ENCODE data around the gene C1QTNF1. TPM values are rescaled to one million over a fixed set of nuclear protein-coding genes. Genes with fewer than 3 reads are reported as not detected.
A peak's percentile ranks its signal among the peaks of the same experiment; 100 is the strongest.

C1QTNF1 gene
- total and polyA plus RNA-seq, 9 of the 15 experiments (the other 6 are each of a cell fraction or from before 2014, with no cell fraction given) = 0.09 TPM; not detected in 8

DNA sequence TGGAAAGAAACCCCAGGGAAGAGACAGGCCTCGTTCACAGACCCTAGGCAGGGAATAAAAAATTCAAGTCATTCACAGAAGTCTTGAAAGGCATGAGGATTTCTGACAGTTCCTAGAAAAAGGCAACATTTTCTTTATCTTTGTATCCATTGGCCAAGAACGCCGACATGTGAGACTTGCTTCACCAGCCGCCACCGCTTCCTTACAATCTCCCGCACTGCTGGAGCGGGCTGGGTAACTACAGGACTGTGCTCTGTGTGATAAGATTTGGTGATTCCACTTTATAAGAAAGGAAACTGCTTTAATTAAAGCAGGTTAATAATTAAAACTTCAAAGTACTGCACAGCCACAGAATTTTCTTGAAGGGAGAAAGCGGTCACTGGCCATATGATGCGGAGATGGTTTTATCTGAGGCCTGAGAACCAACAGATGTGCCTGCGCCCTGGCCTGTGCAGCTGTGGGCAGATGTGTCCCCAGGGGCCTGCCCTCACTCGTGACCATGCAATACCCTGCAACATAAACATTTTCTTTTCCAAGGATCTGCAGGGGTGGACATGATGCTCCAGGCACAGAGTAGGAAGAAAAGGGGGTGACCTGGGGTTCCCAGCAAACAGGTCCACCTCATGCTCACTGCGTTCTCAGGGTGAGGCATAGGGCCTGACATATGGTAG is 31.3 kb upstream of the C1QTNF1 start:
- intact Hi-C loops (cut with micrococcal nuclease) (no loop called here), in situ Hi-C loops (cut with MboI) (no loop called here)
- DNase-seq (ENCODE audit: extremely low read depth in 1 of 4, low spot score in 3 of 4) (peak in 1 of 4 experiments; percentile 45), FAIRE-seq (peak; percentile 49), ATAC-seq (no peak)
- no peak overlapping the region for H3K4me2 ChIP-seq (ENCODE audit: insufficient read depth, low read length)
- no peak overlapping the region for H2AFZ ChIP-seq (ENCODE audit: low read depth, low read length)
- H3K79me2 ChIP-seq (ENCODE audit: control insufficient read depth, insufficient read depth, low read length) = no peaks in the 10 kb centered on the region
- H3K4me3 ChIP-seq = no peak overlapping the region
- 47% methylated on average over 12 of the region's 12 CpGs for WGBS (ENCODE audit: insufficient coverage, low coverage, missing lambda C conversion rate)
- no peak overlapping the region for H3K9ac ChIP-seq (ENCODE audit: insufficient read depth in 1 of 2, low read depth in 2 of 2, low read length in 2 of 2)
- H3K4me1 ChIP-seq (replicated peaks in 1 of 2; ENCODE audit: control insufficient read depth in 2 of 2, insufficient read depth in 2 of 2, low read length in 2 of 2) = peaks cover 11 to 36% of the 10 kb centered on the region in 2 experiments; a peak in 4 of 5 replicates
- ChIA-PET POLR2A (no interaction called here), CTCF (ENCODE audit: low intra/inter-chr PET ratio) (interaction anchor here (0.6 kb wide), 1 partner anchor 17 kb away, joined by 5 read pairs; no protein-coding TSS in a partner anchor)
- TF ChIP-seq, protein P1, sequence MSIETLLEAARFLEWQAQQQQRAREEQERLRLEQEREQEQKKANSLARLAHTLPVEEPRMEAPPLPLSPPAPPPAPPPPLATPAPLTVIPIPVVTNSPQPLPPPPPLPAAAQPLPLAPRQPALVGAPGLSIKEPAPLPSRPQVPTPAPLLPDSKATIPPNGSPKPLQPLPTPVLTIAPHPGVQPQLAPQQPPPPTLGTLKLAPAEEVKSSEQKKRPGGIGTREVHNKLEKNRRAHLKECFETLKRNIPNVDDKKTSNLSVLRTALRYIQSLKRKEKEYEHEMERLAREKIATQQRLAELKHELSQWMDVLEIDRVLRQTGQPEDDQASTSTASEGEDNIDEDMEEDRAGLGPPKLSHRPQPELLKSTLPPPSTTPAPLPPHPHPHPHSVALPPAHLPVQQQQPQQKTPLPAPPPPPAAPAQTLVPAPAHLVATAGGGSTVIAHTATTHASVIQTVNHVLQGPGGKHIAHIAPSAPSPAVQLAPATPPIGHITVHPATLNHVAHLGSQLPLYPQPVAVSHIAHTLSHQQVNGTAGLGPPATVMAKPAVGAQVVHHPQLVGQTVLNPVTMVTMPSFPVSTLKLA (conservative IDR thresholded peaks at IDR 0.05) = 0 out of 4 replicates have a peak, but pooled peaks have one; percentile 16 to 23
- no peak for TF ChIP-seq ZNF77 (CRISPR knock-in tag; IDR thresholded peaks at IDR 0.05)
- TF ChIP-seq, protein P2, sequence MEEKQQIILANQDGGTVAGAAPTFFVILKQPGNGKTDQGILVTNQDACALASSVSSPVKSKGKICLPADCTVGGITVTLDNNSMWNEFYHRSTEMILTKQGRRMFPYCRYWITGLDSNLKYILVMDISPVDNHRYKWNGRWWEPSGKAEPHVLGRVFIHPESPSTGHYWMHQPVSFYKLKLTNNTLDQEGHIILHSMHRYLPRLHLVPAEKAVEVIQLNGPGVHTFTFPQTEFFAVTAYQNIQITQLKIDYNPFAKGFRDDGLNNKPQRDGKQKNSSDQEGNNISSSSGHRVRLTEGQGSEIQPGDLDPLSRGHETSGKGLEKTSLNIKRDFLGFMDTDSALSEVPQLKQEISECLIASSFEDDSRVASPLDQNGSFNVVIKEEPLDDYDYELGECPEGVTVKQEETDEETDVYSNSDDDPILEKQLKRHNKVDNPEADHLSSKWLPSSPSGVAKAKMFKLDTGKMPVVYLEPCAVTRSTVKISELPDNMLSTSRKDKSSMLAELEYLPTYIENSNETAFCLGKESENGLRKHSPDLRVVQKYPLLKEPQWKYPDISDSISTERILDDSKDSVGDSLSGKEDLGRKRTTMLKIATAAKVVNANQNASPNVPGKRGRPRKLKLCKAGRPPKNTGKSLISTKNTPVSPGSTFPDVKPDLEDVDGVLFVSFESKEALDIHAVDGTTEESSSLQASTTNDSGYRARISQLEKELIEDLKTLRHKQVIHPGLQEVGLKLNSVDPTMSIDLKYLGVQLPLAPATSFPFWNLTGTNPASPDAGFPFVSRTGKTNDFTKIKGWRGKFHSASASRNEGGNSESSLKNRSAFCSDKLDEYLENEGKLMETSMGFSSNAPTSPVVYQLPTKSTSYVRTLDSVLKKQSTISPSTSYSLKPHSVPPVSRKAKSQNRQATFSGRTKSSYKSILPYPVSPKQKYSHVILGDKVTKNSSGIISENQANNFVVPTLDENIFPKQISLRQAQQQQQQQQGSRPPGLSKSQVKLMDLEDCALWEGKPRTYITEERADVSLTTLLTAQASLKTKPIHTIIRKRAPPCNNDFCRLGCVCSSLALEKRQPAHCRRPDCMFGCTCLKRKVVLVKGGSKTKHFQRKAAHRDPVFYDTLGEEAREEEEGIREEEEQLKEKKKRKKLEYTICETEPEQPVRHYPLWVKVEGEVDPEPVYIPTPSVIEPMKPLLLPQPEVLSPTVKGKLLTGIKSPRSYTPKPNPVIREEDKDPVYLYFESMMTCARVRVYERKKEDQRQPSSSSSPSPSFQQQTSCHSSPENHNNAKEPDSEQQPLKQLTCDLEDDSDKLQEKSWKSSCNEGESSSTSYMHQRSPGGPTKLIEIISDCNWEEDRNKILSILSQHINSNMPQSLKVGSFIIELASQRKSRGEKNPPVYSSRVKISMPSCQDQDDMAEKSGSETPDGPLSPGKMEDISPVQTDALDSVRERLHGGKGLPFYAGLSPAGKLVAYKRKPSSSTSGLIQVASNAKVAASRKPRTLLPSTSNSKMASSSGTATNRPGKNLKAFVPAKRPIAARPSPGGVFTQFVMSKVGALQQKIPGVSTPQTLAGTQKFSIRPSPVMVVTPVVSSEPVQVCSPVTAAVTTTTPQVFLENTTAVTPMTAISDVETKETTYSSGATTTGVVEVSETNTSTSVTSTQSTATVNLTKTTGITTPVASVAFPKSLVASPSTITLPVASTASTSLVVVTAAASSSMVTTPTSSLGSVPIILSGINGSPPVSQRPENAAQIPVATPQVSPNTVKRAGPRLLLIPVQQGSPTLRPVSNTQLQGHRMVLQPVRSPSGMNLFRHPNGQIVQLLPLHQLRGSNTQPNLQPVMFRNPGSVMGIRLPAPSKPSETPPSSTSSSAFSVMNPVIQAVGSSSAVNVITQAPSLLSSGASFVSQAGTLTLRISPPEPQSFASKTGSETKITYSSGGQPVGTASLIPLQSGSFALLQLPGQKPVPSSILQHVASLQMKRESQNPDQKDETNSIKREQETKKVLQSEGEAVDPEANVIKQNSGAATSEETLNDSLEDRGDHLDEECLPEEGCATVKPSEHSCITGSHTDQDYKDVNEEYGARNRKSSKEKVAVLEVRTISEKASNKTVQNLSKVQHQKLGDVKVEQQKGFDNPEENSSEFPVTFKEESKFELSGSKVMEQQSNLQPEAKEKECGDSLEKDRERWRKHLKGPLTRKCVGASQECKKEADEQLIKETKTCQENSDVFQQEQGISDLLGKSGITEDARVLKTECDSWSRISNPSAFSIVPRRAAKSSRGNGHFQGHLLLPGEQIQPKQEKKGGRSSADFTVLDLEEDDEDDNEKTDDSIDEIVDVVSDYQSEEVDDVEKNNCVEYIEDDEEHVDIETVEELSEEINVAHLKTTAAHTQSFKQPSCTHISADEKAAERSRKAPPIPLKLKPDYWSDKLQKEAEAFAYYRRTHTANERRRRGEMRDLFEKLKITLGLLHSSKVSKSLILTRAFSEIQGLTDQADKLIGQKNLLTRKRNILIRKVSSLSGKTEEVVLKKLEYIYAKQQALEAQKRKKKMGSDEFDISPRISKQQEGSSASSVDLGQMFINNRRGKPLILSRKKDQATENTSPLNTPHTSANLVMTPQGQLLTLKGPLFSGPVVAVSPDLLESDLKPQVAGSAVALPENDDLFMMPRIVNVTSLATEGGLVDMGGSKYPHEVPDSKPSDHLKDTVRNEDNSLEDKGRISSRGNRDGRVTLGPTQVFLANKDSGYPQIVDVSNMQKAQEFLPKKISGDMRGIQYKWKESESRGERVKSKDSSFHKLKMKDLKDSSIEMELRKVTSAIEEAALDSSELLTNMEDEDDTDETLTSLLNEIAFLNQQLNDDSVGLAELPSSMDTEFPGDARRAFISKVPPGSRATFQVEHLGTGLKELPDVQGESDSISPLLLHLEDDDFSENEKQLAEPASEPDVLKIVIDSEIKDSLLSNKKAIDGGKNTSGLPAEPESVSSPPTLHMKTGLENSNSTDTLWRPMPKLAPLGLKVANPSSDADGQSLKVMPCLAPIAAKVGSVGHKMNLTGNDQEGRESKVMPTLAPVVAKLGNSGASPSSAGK (IDR thresholded peaks at IDR 0.05) = peak; percentile 20; the same call in 1 of the 2 replicates
- TF ChIP-seq, protein P3, sequence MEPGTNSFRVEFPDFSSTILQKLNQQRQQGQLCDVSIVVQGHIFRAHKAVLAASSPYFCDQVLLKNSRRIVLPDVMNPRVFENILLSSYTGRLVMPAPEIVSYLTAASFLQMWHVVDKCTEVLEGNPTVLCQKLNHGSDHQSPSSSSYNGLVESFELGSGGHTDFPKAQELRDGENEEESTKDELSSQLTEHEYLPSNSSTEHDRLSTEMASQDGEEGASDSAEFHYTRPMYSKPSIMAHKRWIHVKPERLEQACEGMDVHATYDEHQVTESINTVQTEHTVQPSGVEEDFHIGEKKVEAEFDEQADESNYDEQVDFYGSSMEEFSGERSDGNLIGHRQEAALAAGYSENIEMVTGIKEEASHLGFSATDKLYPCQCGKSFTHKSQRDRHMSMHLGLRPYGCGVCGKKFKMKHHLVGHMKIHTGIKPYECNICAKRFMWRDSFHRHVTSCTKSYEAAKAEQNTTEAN (CRISPR knock-in tag; IDR thresholded peaks at IDR 0.05) = no peak
- TF ChIP-seq CBFA2T3 (IDR thresholded peaks at IDR 0.05) = peak; percentile 44; the same call in 1 of the 2 replicates
- H3K27me3 ChIP-seq (ENCODE audit: control insufficient read depth in 2 of 2, insufficient read depth in 2 of 2, low read length in 2 of 2) = no peaks in the 10 kb centered on the region
- TSS peak; percentile 23 for BruUV-seq (replicated peaks)
- H3K9me1 ChIP-seq (ENCODE audit: control insufficient read depth, insufficient read depth, low read length) = no peaks in the 10 kb centered on the region
- H3K36me3 ChIP-seq (ENCODE audit: control insufficient read depth, insufficient read depth, low read length) = peaks cover 78% of the 10 kb centered on the region; the same call in 2 of the 3 replicates
- no peaks in the 10 kb centered on the region for H3K9me3 ChIP-seq (replicated peaks; ENCODE audit: control insufficient read depth, insufficient read depth, low read depth, low read length)
- no peak overlapping the region for H3K27ac ChIP-seq (ENCODE audit: extremely low read depth, low read depth, low read length)
- H4K20me1 ChIP-seq (replicated peaks; ENCODE audit: control insufficient read depth, insufficient read depth, low read length) = 0 out of 2 replicates have a peak, but pooled peaks cover 5% of the 10 kb centered on the region

Measured in K562 (cell line).